GM12874 (cell line): ENCODE data around the gene CLEC16A.

ENCODE experiments used
- CTCF ChIP-seq: IDR thresholded peaks from 2 replicates; pipeline ENCODE4 v1.5.1; 2011; ENCODE audit warnings: low read depth, mild to moderate bottlenecking, control low read depth, low read length, moderate library complexity; ENCODE audit not compliant: insufficient read depth

CLEC16A gene

DNA sequence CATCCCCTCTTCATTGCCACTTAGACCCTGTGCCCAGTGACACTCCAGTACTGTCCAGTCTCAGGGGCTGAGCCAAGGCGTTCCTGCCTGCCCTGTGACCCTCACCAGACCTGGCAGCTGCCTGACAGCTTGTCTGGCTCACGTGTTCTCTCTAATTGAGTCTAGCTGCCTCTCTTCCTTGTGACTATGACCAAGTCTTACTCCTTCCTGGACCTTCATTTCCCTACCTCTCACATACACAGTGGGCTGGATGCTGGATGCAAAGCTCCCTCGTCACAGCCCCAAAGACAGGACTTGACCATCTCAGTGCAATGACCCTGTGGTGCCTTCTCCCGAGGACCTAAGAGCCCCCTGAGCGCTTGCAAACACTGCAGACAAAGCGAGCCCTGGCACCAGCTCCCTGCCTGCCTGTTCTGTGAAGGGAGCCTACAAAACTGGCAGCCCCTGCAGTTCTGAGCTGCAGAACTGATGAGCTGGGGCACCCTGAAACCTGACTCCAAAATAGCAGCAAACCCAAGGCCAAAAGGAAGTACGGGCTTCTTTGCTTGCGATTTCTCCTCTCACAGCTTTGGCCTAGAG, 3.8 kb upstream of the CLEC16A start:
- no peak for TF ChIP-seq CTCF

DNA sequence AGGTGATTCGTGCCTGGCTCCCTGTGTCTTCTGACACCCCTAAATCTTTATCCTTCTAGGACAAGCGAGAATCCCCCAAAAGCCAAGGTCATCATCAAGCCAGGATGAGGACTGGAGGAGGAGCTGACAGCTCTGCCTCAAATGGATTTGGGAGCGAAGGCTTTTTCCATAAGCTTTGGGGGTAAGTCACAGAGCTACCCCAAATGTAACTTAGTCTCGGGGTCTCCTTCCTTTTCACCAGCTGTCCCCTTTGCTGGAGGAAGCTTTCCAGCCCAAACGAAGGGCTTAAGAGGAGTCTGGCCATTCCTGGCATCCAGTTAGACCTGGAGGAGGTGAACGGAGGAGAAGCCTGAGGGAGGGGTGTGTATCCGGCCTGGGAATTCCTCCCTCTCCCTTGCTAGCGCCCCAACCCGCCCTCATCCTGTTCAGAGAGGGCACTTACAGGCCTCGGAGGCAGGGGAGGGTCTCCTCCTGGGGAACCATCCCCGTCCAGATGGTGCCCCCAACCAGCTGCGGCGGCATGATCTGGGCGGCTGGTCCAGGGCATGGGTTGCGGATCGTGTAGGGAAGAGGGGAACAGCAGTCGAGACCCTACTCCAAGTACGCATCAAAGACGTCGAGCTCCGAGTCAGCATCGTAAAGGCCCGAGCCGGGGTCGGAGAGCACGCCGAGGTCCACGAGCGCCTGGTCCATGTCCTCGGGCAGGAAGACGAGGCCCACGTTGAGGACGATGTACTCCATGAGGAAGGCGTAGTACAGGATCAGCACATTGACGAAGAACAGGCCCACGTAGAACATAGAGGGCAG, 3.0 kb upstream of the CLEC16A start:
- TF ChIP-seq CTCF = no peak

- no peak for TF ChIP-seq CTCF
These were observed 1.9 kb upstream of the CLEC16A start, which contains the start of gene DEXI for GRCh38 chr16:10942352-10943063. TSS of gene DEXI (minus strand) at chr16:10942468. CDS start at chr16:10942005, 463 bp downstream.

- TF ChIP-seq CTCF = no peak
These were observed 1.4 kb upstream of the CLEC16A start for GRCh38 chr16:10943064-10943353.

DNA sequence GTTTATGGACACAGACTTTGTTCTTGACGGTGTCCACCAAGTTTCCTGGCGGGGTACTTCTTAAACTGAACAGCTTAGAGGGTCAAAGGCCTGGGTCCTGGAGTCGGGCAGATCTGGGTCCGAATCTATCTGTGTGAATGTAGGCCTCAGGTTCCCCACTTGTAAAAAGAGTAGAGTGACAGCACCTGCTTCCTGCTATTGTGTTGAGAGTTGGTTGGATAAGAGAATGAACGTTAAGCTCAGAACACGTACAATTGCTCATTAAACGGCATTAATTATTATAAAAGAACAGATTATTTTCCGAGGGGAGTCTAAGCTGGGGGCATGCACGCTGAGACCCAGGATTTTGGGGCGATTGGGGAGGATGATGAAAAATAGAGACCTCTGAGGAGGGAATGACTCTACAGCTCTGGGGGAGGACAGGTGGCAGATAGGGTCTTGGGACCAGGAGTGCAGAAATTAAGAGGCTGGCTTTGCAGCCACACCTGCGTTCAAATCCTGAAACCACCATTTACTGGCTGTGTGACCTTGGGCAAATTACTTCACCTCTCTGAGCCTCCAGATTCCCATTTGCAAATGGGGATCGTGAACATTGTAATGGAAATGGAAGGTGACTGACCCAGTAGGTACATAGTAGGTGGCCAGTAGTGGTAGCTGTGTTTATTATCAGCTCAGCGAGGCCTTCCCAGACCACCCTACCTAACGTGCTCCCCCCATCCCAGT, 862 bp downstream of the CLEC16A start:
- TF ChIP-seq CTCF = no peak

GRCh38 chr16:10946308-10946707, 1.9 kb downstream of the CLEC16A start:
- no peak for TF ChIP-seq CTCF

DNA sequence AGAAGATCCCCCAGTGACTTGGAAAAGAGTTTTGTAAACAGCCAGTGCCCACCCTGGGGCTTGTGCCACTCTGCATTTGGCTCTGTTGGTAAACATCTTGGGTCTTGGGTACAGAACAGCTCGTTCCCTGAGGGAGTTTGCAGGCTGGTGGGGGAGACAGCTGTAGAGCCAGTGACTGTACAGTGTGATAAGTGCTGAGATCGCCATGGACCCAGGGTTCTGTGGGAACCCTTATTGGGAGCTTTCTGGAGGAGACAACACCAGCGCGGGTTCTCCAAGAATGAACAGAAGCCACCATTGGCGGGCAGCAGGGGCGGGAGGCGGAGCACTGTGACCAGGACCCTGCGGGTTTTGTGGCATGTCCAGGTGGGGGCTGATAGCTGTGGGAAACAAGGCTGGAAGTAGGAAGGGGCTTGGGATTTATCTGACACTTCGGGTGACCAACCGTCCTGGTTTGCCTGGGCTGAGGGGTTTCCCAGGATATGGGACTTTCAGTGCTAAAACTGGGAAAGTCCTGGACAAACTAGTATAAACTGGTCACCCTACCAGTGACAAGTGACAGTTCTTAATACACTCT, 2.9 kb downstream of the CLEC16A start:
- TF ChIP-seq CTCF = no peak
